HG03139 (cell line): ENCODE measurements around the gene UBE3D.
A peak's percentile ranks its signal among the peaks of the same experiment; 100 is the strongest.

Source experiments
- ATAC-seq: cut with Tn5 transposase; IDR thresholded peaks from one replicate; pipeline ENCODE4 v1.9.1; 2021; ENCODE audit not compliant: unreplicated experiment

Gene UBE3D, protein sequence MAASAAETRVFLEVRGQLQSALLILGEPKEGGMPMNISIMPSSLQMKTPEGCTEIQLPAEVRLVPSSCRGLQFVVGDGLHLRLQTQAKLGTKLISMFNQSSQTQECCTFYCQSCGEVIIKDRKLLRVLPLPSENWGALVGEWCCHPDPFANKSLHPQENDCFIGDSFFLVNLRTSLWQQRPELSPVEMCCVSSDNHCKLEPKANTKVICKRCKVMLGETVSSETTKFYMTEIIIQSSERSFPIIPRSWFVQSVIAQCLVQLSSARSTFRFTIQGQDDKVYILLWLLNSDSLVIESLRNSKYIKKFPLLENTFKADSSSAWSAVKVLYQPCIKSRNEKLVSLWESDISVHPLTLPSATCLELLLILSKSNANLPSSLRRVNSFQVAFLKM

DNA sequence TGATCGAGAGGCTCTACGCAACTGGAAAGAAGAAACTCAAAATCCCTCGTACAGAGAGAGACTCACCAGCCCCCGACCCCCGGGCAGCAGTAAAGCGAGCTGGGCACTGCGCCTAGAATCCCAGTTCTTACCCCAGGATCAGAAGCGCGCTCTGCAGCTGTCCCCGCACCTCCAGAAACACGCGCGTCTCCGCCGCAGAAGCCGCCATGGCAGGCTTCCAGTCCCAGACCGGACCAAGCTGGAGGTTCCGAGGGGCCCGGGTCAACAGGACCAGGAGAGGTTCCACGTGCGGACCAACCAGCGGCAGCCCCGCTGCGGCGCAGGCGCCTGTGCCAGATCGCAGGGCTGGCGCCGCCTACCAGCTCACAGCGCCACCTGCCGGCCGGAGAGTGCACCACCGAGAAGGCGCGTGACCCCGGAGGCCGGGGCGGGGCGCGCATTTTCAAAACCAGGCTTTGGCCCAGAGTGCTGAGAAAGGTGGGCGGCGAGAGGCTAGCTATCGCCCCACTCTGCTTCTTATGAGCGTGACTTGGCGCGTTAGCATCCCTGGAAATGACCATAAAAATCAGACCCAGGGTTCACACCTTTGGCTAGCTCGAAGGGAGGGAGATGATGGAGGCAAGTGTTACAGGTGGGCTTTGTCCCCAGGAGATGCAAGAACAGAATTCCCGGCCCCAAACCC, at the start of gene UBE3D:
UBE3D (minus strand) TSS at position 331 of the 682 bp plus-strand sequence; CDS start at position 208, 123 bp downstream.
- peak; percentile 53 for ATAC-seq

DNA sequence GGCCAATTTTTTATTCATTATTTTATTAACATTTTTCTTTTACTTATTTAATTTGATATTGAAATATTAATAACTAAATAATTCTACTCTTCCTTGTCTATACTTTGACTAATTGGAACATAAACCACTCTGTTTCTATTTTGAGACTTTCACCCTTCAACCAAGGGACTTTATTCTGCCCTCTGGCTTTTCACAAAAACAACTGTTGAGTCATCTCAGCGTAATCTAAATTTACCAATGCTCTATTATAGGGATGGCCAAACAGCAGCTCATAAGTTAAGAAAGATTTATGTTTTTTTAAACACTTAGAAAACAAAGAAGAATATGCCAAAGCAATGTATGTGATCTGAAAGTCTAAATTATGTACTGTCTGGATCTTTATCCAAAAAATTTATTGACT, 48.5 kb upstream of the UBE3D start:
- ATAC-seq = no peak

DNA sequence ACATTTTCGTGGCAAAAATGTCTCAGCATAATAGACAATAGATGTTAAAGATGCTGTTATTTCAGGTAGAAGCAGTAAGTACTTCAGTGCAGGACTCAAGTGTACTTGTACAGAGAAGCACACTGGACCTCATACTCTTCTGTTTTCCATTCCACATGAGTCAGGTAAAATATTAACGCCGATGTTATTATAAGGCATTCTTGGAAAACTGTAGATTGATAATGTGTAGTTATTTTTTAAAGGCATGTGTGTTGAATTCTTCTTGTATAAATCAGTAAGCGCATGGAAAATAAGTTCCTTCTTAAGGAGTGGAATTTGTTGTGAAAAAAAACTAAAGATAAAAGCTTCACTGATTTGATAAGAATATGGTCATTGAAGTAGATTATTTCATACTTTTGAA, 47.6 kb upstream of the UBE3D start:
- no peak for ATAC-seq

DNA sequence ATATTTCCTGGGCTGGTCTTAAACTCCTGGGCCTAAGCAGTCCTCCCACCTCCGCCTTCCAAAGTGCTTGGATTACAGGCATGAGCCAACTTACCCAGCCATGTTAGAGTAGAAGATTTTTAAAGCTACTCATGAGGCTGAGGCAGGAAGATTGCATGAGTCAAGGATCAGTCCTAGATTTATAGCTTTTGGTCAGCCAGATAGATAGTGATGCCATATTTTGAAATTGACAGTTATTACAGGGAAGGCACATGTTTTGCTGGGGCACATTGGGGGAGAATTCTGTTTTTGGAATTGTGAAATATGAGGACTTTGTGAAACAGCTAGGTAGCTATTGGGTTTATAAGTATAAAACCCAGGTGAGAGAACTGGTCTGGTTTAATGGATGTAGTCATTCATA, 42.7 kb upstream of the UBE3D start:
- no peak for ATAC-seq

DNA sequence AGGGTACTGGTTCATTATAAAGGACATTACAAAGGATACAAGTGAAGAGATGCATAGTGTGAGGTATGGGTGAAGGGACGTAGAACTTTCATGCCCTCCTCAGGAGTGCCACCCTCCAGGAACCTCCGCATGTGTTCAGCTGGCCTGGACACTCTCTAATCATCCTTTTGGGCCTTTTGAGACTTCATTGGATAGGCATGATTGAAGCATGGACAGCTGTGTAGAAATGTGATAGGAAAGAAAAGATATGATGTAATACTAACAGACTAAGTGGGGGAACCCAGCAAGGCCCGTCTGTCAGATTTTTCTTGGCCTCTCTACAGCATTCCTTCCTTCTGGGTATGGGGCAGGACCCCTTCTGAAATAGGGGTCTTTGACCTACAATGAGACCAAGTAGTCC, 32.9 kb upstream of the UBE3D start:
- no peak for ATAC-seq

DNA sequence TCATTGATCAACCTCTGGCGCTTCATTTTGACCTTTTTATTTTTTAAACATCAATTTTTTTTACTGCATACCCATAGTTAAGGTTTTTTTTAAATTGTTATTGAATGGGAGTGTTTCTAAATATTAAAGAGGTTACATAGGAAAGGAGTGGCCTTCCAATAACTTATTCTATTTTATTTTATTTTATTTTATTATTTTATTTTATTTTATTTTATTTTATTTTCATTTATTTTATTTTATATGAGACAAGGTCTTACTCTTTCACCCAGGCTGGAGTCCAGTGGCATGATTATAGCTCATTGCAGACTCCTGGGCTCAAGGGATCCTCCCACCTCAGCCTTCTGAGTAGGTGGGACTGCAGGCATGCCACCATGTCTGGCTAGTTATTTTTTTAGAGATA, 32.0 kb upstream of the UBE3D start:
- ATAC-seq = no peak

DNA sequence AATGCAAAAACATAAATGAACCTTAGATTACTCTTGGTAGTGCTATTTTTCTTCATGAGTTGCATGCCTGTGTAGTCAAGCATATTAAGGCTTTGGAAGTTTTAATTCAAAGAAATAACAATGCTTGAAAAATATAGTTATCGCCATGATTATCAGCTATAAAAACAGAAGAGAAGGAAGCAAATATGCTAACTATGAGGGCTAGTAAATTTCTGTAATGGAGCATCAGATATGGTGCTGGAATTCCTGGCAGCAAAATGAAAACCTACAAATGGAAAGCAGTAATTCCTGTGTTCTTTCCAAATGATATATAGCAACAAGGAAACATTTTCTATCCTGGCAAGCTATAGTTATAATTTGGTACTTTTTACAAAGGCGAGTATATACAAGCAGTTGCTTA, 31.6 kb upstream of the UBE3D start:
- no peak for ATAC-seq

DNA sequence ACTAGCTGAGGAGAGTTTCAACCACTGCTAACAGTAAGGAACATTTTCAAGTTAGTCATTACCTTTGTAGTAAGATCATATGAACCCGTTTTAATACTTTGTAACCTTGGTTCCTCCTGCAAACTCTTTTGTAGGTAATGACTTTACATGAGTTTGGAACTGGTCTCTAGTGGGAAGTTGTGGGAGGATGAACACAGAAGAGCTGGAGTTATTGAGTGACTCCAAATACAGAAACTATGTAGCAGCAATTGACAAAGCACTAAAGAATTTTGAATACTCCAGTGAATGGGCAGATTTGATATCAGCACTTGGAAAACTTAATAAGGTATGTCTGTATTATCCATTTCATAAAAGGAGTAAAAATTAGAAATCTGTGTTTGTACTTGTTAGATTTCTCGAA, 31.1 kb upstream of the UBE3D start:
- ATAC-seq = no peak

DNA sequence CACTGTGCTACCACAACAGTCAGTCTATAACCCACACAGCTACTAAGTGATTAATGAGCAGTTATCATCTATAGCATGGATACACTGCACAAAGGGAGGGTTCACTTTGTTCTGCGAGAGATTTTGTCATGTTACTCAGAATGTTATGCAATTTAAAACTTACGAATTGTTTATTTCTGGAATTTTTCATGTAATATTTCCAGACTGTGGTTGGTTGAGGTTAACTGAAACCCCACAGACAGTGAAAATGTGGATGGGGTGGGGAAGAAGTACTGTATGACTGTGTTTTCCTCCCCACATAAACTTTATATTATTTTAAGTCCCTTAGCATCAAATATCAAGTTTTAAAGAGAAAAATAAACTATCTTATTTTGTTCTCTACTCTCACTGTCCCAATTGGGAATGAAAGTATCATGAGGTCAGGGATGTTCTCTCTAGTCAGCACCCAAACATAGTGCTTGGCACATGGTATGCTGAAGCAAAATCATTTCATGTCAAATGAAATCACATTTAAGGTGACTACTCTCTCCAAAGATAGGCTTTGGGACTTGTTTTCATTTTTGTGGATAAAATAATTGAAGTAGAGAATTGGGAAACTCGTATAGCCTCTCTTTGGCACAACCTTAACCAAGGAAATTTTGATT, 27.2 kb upstream of the UBE3D start:
- no peak for ATAC-seq

DNA sequence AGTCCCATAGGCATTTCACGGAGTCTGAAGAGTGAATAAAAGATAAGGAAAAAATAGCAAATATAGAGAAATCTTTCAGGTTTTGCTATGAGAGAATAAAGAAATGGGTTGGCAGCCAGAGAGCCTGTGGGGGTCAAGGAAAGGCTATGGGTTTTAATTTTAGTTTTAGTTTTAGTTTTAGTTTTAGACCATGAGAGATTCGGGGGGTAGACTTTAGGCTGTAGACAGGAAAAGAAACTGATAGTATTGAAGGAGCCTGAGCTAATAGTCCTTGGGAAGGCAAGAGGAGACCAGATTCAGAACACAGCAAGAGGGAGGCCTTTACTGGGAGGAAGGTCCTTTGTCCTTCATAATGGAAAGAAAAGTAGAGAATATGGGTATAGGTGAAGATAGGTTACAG, 21.1 kb upstream of the UBE3D start:
- ATAC-seq = peak; percentile 97

DNA sequence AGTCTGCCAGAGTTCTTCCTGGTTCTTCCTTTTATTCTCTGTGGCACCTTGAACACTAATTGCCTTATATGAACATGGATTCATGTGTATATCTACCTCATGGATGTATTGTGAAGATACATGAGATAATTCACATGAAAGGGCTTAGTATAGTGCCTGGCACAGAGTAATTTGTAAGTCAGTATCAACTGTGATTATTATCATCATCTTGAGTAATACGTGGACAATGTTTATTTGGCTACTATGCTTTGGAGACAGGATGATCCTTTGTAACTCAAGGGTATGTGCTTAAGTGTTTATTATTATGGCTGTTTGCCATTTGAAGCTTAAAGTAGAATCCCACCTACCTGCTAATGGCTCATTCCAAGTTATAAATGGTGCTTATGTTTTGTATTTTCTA, 17.8 kb upstream of the UBE3D start:
- ATAC-seq = no peak

DNA sequence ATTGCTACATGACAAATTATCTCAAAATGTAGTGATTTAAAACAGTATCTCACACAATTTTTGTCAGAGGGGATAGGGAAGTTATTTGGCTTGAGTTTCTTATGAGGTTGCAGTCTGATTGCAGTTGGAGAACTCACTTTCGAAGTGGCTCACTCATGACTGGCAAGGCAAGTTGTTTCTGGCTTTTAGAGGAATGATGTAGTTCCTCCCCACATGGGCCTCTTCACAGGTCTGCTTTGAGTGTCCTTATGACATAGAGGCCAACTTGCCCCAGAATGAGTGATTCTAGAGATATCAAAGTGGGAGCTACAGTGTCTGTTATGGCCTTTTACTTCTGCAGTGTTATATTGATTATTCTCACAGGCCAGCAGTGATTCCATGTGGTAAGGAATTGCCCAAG, 8.0 kb upstream of the UBE3D start:
- no peak for ATAC-seq

DNA sequence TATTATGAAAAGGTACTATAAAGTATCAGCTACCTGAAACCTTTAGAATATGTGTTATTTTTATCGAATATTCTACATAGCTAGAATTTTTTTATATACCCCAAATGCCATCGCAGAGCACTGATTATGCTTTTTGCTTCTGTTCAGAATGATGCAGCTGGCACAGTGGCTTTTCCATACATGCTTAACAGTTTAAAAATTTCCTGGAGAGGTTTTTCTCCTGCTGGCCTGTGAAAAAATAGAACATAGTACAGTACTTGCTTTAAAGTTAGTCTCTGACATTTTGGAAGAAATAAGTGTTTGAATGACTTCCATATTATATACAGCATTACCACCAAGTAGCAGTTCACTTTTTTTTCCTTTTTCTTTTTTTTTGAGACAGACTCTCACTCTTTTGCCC, 7.1 kb upstream of the UBE3D start:
- no peak for ATAC-seq

DNA sequence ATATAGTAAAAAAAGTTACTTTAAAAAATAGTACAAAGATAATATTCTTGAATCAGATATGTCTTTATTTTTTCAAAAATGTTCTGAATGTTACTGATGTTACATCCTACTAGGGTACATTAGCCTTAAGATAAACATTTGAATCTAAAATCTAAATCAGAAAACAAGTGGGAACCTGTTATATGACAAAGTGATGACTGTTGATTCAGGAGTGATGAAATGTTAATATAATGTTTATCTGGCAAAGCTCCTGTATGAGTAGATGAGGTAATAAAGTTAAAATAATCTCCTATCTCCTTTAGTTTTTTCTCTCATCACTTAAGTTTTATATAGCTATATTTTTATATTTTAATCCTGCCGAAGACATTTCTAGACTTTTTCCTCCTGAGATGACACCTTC, 6.1 kb upstream of the UBE3D start:
- ATAC-seq = no peak

DNA sequence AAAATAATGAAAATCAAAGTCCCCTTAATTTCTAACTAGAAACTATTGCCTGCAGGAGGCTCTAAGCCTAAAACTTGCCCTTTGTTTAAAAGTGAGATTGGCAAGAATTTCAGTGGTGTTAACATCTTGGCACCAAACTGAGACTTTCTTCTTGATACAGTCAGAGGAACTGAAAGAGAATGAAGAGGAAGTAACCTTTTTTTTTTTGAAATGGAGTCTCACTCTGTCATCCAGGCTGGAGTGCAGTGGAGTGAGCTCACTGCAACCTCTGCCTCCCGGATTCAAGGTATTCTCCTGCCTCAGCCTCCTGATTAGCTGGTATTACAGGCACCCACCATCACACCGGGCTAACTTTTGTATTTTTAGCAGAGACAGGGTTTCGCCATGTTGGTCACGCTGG, 5.4 kb upstream of the UBE3D start:
- peak; percentile 31 for ATAC-seq

DNA sequence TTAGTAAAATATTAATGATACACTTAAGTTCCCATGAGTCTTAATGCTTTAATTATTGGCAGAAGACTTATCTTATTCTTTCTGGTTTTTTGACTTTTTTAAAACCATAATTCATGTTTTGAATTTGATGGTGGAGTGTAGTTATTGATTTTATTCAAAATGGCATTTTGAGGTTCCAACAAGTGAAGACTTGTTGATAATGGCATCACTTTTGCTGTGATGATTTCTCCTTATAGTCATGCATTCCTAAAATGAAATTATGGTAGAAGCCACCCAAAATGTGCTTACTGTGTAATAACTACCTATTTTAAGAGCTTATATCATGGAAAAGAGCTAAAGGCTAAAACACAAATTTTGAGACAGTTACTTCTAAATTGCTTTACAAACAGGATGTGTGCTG, 4.0 kb upstream of the UBE3D start:
- ATAC-seq = no peak

DNA sequence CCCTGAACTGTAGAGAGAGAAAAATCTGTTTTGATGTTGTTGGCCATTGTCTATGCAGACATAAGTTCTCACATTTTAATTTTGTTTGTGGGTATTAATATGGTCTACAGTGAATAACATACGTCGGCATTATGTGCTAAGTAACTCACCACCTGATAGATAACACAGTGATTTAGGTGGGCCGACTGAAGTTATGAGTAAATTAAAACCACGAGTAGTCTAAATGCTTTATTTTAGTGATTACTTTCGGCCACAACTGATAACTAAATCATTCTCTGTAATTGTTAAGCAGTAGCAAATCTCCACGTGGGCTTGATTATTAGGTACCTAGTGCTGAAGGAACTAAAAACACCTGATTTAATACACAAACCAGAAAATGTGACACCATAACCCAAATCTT, 3.0 kb upstream of the UBE3D start:
- ATAC-seq = no peak

DNA sequence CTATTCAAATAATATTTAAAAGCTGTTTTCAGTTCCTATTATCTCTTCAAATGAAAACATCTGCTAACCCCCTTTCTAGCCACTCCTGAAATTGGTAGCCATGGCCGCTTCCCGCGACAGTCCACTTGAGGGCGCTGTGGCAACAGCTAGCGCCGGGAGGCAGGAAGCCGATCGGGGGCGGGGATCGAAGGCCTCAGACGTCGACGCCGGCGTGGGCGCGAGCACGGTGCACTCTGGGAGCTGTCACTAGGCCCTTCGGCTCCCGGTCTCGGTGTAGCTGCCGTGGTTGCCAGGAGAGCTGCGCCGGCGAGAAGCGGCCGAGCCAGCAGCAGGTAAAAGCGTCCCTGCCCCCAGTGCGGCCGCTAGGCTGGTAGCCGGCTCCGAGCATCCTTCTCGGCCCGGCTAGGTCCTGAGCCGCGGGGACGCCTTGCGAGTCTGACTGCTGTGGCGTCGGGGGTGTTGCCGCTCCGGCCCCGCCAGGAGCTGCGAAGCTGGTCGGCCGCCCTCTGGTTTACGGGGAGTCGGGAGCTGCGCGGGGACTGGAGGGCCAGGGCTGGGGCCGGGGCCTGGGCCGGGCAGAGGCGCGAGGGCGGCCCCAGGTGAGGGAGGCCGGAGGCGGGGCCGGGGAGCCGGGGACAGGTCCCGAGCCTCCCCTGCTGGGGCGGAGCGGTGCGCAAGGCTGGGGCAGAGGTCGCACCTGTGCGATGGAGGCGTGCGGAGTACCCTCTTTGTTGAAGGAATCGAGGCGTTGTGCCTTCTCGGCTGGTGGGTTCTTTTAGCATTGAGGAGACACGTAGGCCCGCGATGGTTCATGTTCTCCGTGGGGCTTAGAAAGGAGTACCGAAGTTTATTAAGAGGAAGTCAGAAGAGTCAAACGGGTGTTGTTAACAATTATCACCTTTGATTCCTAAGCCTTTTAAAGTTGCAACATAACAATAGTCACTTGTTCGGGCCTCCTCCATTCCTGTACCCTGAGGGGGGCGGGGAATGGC, 2.1 kb upstream of the UBE3D start, which contains the start of gene DOP1A:
DOP1A (plus strand) TSS at position 224 of the 992 bp plus-strand sequence. CDS start 29,307 bp downstream, outside the sequence.
- peak; percentile 81 for ATAC-seq

DNA sequence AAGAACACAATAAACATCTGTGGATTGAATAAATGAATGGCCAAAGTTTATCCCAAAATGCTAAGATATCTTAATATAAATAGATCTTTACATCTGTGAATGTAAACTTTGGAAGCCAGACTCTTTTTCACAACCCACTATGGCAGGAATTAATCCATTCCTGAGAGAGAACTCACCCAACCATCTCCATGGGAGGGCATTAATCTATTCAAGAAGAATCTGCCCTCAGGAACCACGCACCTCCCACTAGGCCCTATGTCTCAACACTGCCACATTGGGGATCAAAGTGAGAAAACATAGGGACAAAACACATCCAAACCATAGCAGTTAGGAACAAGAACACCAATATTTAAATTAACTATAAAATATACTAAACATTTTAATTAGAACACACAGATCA, 3.4 kb downstream of the UBE3D start:
- no peak for ATAC-seq

DNA sequence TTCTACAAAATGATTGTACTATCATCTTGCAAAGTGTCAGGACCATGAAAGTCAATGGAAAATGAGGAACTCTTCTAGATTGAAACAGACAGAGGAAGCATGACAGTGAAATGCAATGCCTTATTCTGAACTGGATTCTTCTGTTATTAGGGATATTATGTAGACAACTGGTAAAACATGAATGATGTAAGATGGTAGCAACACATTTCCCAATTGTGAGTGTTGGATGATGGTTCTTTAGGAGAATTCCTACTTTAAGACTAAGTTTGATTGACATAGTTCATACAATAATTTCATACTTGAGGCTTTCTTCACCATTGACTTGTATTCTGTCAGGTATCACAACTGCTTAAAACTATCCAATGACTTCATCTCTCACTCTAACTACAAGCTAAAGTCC, 4.5 kb downstream of the UBE3D start:
- ATAC-seq = no peak
